ENCODE data around the gene SAG. TPM values are rescaled to one million over a fixed set of nuclear protein-coding genes. Genes with fewer than 3 reads are reported as not detected.

Gene SAG
- total and polyA plus RNA-seq, 3 donors from 2014 or later: 5.1 to 25.6 (median 10.2) TPM

GRCh38 chr2:233365861-233366520 is 58.4 kb downstream of the SAG start:
- DNase-seq: no peak

DNA sequence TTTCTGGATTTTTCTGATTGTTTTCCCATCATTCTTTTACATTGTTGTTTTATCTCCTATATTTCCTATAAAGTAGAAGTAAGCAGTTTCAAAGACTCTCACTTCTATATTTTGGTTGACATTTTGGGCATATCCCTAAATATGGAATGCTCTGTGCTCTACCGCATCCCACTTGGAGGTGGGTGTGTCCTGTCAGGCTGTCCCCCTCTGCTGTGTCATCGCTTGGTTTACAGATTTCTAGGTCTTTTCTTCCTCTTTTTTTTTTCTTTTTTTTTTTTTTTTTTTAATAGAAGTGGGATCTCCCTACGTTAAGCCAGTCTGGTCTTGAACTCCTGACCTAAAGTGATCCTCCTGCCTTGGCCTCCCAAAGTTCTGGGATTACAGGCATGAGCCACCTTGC is 60.0 kb downstream of the SAG start:
- Histone ChIP-seq H3K27ac (no peak overlapping the region), H3K9me3 (no peaks in the 10 kb centered on the region), H3K4me1 (no peaks in the 10 kb centered on the region), H3K27me3 (no peaks in the 10 kb centered on the region), H3K36me3 (ENCODE audit: low read depth, missing control alignments) (no peaks in the 10 kb centered on the region), H3K4me3 (no peak overlapping the region)
- intact Hi-C loops (cut with DNase I; ENCODE audit: low total_unique reads): no loop called here
- TF ChIP-seq, protein P1, sequence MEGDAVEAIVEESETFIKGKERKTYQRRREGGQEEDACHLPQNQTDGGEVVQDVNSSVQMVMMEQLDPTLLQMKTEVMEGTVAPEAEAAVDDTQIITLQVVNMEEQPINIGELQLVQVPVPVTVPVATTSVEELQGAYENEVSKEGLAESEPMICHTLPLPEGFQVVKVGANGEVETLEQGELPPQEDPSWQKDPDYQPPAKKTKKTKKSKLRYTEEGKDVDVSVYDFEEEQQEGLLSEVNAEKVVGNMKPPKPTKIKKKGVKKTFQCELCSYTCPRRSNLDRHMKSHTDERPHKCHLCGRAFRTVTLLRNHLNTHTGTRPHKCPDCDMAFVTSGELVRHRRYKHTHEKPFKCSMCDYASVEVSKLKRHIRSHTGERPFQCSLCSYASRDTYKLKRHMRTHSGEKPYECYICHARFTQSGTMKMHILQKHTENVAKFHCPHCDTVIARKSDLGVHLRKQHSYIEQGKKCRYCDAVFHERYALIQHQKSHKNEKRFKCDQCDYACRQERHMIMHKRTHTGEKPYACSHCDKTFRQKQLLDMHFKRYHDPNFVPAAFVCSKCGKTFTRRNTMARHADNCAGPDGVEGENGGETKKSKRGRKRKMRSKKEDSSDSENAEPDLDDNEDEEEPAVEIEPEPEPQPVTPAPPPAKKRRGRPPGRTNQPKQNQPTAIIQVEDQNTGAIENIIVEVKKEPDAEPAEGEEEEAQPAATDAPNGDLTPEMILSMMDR (IDR thresholded peaks at IDR 0.05): no peak
- no peak for TF ChIP-seq POLR2A (IDR thresholded peaks at IDR 0.05)
- WGBS, 2 donors: 87 to 91% methylated on average over 3 of the region's 3 CpGs
- DNase-seq: no peak

More at GRCh38 chr2:233365861-233366520, 58.4 kb downstream of the SAG start:
- H3K4me1 ChIP-seq: no peaks in the 10 kb centered on the region
- H3K9me3 ChIP-seq: no peaks in the 10 kb centered on the region
- 89 to 90% methylated on average over 6 of the region's 6 CpGs for WGBS, 2 donors
- no peak overlapping the region for H3K4me3 ChIP-seq
- H3K27me3 ChIP-seq: no peaks in the 10 kb centered on the region
- TF ChIP-seq POLR2A (IDR thresholded peaks at IDR 0.05): no peak
- TF ChIP-seq, protein P1 (IDR thresholded peaks at IDR 0.05): no peak
- no peak overlapping the region for H3K27ac ChIP-seq
- intact Hi-C loops (cut with DNase I; ENCODE audit: low total_unique reads): no loop called here
- no peaks in the 10 kb centered on the region for H3K36me3 ChIP-seq (ENCODE audit: low read depth, missing control alignments)

DNA sequence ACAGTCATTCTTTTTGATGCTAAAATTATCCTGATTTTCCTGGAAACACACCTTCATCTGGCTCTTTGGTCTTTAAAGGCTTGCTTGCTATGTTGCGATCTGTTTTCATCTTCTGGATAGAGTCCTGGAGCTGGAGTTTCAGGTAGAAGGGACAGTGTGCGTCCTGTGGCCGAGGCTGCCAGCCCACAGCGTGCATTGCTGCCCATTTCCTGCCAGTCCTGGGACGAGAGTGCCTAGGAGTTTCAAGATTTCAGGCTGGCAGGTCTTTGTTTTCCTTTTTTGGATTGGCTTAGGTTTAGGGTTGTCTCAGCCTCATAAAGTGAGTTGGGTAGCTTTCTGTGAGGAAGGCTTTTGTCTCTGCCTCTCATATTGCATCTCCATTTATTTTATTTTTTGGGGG is 61.1 kb downstream of the SAG start:
- H3K4me3 ChIP-seq: no peak overlapping the region
- H3K36me3 ChIP-seq (ENCODE audit: low read depth, missing control alignments): no peaks in the 10 kb centered on the region
- intact Hi-C loops (cut with DNase I; ENCODE audit: low total_unique reads): no loop called here
- 88 to 100% methylated on average over 5 of the region's 5 CpGs for WGBS, 2 donors
- no peak overlapping the region for H3K27ac ChIP-seq
- DNase-seq: no peak
- TF ChIP-seq, protein P1 (IDR thresholded peaks at IDR 0.05): no peak
- no peak for TF ChIP-seq POLR2A (IDR thresholded peaks at IDR 0.05)
- no peaks in the 10 kb centered on the region for H3K27me3 ChIP-seq
- no peaks in the 10 kb centered on the region for H3K4me1 ChIP-seq
- H3K9me3 ChIP-seq: no peaks in the 10 kb centered on the region

- DNase-seq: no peak
- H3K27me3 ChIP-seq: no peaks in the 10 kb centered on the region
- no peaks in the 10 kb centered on the region for H3K9me3 ChIP-seq
- no peak overlapping the region for H3K27ac ChIP-seq
- WGBS, 2 donors: 86 to 92% methylated on average over 4 to 8 of the region's 8 CpGs
- H3K4me3 ChIP-seq: no peak overlapping the region
- TF ChIP-seq, protein P1 (IDR thresholded peaks at IDR 0.05): no peak
- no peak for TF ChIP-seq POLR2A (IDR thresholded peaks at IDR 0.05)
- intact Hi-C loops (cut with DNase I; ENCODE audit: low total_unique reads): no loop called here
- H3K4me1 ChIP-seq: no peaks in the 10 kb centered on the region
- H3K36me3 ChIP-seq (ENCODE audit: low read depth, missing control alignments): no peaks in the 10 kb centered on the region
Measured at GRCh38 chr2:233369462-233369861, 61.8 kb downstream of the SAG start.

All from testis (tissue), 3 donors.